VCaP (cell line): ENCODE results near the gene DEF6.

Experiments used
- H3K27ac ChIP-seq: fragments of 450-650 bp; 2 replicates; pipeline ENCODE4 v1.5.1; 2017
- TF ChIP-seq, protein P1 (sequence below): fragments of 450-650 bp; conservative IDR thresholded peaks from 2 replicates; pipeline ENCODE4 v1.5.1; 2017; ENCODE audit warnings: mild to moderate bottlenecking, moderate library complexity

The DEF6 gene

DNA sequence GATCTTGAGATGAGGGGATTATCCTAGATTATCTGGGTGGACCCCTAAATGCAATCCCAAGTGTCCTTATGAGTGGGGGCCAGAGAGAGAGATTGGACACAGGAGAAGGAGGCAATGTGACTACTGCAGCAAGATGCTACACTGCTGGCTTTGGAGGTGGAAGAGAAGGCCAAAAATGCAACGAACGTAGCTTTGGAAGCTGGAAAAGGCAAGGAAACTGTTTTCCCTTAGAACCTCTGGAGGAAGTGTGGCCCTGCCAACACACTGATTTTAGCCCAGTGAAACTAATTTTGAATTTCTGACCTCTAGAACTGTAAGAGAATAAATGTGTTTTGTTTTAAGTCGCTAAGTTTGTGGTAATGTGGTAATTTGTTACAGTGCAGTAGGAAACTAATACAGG lies 60.5 kb downstream of the DEF6 start:
- TF ChIP-seq, protein P1, sequence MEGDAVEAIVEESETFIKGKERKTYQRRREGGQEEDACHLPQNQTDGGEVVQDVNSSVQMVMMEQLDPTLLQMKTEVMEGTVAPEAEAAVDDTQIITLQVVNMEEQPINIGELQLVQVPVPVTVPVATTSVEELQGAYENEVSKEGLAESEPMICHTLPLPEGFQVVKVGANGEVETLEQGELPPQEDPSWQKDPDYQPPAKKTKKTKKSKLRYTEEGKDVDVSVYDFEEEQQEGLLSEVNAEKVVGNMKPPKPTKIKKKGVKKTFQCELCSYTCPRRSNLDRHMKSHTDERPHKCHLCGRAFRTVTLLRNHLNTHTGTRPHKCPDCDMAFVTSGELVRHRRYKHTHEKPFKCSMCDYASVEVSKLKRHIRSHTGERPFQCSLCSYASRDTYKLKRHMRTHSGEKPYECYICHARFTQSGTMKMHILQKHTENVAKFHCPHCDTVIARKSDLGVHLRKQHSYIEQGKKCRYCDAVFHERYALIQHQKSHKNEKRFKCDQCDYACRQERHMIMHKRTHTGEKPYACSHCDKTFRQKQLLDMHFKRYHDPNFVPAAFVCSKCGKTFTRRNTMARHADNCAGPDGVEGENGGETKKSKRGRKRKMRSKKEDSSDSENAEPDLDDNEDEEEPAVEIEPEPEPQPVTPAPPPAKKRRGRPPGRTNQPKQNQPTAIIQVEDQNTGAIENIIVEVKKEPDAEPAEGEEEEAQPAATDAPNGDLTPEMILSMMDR = no peak
- H3K27ac ChIP-seq = no peak overlapping the region

DNA sequence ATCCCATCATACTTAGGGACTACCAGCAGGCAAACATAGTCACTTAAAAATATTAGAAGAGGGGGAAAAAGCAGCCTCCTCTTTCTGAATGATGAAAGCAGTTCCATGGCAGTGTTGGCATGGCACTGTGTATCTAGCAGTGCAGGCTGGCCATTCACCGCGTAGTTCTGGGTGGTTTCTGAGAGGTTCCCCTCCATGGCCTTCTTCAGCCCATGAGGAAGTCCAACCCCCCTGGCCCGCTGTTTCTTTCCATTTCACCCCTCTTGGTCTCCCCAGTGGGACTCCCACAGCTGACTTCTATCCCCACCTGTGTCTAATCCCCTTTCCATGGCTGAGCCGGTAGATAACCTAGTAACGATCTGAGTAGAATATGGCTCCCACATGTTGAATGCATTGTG lies 61.7 kb downstream of the DEF6 start:
- H3K27ac ChIP-seq = peak overlapping the region; percentile 31
- TF ChIP-seq, protein P1 = no peak

DNA sequence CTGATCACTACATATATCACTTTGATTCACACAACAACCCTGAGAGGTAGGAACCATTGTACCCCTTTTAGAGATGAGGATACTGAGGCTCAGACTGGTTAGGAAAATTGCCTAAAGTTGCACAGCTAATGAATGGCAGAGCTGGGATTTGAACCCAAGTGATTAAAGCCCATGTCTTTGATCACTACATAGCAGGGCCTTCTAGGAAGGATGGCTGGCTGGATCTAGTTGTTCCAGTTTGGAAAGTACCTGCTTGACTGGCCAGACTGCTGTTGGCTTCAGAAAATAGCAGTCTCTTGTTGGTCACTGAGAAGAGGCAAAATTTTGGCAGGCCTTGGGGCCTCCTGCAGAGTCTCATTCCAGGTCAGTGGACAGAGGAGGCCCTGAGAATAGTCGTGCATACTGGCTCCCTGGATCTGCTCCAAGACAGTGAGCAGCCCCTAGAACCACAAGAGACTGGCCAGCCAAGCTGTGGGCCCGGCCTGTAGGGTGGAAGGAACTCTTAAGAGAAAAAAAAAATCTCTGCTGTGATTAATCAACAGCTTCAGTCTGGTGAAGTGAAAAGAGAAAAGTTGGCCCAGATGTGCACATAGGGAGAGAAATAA lies 62.2 kb downstream of the DEF6 start:
- TF ChIP-seq, protein P1 = no peak
- H3K27ac ChIP-seq = peak overlapping the region; percentile 31

DNA sequence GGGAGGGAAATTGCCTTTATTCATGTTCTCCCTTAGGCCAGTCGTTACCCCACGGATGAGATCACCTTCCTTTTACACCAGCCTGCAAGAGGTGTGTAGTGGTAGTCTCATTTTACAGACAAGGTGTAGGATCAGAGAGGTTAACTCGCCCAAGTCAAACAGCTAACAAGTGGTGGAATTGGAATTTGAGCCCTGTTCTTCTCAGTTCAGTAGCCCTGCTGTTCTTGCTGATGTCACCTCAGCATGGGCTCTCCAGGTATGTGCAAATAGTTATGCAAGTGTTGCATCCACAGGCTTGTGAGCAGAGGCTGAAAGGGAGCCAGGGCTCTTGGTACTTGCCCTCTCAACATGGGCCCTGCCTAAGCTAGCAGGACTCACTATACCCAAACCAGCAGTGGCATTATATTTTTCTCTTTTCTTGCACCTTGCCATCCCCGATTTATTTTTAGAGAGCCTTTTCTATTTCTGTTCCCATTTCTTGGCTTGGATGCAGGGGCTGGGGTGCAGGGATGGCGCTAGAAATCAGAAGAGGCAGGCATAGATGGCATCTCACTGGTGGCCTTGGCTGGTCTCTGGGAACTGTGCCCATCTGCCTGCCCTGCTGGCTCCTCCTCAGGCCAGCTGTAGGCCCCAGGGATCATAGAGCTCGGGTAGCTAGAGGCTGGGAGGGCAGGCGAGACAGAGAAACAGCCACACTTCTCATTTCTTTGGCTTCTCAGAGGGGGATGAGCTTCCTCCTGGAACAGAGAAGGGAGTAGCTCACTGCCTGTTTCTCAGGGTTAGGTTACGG lies 62.9 kb downstream of the DEF6 start:
- peak overlapping the region; percentile 31 for H3K27ac ChIP-seq
- TF ChIP-seq, protein P1 = no peak

DNA sequence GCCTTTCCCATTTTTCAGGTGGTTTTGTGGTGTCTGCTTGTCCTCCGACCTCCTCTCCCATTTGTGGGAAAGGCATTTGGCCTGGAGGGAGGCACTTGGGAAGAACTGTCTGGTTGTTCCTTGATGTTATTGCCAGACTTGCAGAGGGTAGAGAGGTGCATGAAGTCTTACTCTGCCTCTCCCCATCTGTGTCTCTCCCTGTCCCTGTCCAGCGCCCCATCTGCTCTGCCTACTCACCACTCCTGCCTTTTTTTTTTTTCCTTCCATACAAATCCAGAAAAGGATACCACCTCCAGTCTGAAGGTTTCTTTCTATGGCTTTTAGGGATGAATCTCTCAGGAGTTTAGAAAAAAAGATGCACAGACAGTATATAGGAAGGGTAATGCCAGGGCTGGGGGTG lies 64.6 kb downstream of the DEF6 start:
- TF ChIP-seq, protein P1 = no peak

DNA sequence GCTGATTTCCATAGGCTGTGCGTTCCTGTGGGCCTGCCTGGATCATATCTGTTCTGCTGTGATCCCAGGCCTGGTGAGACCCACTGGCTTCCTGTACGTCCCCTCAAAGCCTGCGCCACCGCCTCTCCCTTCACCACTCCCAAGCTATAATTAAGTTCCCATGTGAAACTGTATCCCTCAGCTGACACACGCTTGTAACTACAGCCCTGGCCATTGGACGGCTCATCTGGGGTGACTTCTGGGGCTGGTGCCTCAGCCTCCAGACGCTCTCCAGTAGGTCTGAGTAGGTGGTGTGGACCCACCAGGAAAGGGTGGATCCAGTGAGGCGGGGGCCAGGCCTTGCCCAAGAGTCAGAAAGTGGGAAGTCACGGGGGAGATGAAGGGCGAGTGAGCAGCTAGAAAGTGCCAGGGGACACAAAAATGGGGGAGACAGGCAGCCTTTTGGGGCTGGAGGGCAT lies 65.7 kb downstream of the DEF6 start:
- no peak overlapping the region for H3K27ac ChIP-seq
- TF ChIP-seq, protein P1 = no peak

More for the DNA sequence above, 64.6 kb downstream of the DEF6 start:
- H3K27ac ChIP-seq = no peak overlapping the region

DNA sequence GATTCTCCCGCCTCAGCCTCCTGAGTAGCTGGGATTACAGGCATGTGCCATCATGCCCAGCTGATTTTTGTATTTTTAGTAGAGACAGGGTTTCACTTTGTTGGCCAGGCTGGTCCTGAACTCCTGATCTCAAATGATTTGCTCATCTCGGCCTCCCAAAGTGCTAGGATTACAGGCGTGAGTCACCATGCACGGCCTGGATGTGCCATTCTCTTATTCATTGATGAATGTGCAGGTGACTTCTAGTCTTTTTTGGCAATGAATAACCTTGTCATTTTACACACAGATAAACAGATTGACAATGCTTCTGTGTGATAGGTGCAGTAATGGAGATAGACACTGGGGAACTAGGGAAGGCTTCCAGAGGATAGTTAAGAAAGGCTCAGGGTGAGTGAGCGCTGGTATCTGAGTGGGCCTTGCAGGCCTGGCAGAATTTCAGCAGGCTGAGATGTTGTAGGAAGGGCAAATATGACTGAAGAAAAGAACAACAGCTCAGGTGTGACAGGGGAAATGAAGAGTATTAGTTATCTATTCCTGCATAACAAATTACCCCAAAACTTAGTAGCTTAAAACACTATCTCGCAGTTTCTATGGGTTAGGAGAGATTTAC lies 68.1 kb downstream of the DEF6 start:
- TF ChIP-seq, protein P1 = no peak
- no peak overlapping the region for H3K27ac ChIP-seq
